ENCODE data around the gene LHX4. TPM values are rescaled to one million over a fixed set of nuclear protein-coding genes. Genes with fewer than 3 reads are reported as not detected.

Gene LHX4
- total and polyA plus RNA-seq, 2 of the 8 experiments (the other 6 are each of a cell fraction or from before 2014, with no cell fraction given), result 0.85 to 4.9 TPM

DNA sequence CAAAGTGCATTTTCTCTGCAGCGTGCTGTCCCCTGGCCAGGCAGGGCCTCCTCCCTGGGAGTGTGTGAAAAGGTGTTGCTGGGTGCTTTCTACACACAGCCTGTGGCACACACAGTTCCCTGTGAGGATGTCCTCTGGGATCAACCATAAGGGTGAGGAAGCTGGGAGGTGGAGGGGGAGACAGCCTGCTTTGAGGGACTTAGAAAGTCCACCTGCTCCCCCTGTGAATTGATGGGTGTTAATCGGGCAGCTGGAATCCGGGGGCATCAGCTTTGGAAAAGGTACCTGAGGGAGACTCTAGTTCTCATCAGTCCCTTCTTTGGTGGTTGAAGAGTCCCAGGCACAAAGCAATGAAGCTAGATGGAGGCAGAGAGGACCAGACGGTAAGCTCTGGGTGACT is 35.8 kb downstream of the LHX4 start:
- Histone ChIP-seq H3K14ac (ENCODE audit: insufficient read length) (no peak overlapping the region), H2BK120ac (replicated peaks; ENCODE audit: low read depth, low read length) (no peak overlapping the region), H3K4me3 (ENCODE audit: extremely low read depth in 1 of 4, insufficient read depth in 2 of 4, low read depth in 3 of 4, low read length in 4 of 4) (no peak overlapping the region), H3K23ac (ENCODE audit: insufficient read length) (no peak overlapping the region), H3K9ac (replicated peaks in 1 of 4; ENCODE audit: extremely low read depth in 1 of 4, low read depth in 3 of 4, low read length in 3 of 4) (no peak overlapping the region), H4K8ac (ENCODE audit: extremely low read depth, insufficient read depth, low read length) (no peak overlapping the region), H3K79me1 (ENCODE audit: low read depth, low read length) (no peaks in the 10 kb centered on the region), H3K4me1 (replicated peaks in 1 of 4; ENCODE audit: control insufficient read depth in 3 of 4, insufficient read depth in 4 of 4, low read length in 3 of 4) (peaks cover 15 to 36% (median 23%) of the 10 kb centered on the region in 4 experiments; a peak in 6 of 7 replicates), H3K27me3 (replicated peaks in 1 of 4; ENCODE audit: control insufficient read depth in 3 of 4, extremely low read depth in 1 of 4, insufficient read depth in 3 of 4, low read length in 3 of 4) (no peaks in the 10 kb centered on the region; a peak in 1 of 7 replicates), H3K4ac (replicated peaks; ENCODE audit: insufficient read length, low read depth, low read length) (no peak overlapping the region), H2BK12ac (ENCODE audit: low read depth, low read length) (peak overlapping the region; percentile 18; the same call in 1 of the 2 replicates), H3K36me3 (ENCODE audit: control insufficient read depth in 2 of 4, insufficient read depth in 4 of 4, low read length in 3 of 4) (no peaks in the 10 kb centered on the region; a peak in 1 of 8 replicates), H3K56ac (replicated peaks; ENCODE audit: insufficient read length, low read depth, low read length) (no peak overlapping the region), H3K18ac (ENCODE audit: extremely low read depth, low read length) (peak overlapping the region; percentile 43), H3K27ac (ENCODE audit: low read depth, low read length) (no peak overlapping the region), H3K4me2 (ENCODE audit: insufficient read depth in 1 of 2, low read depth in 2 of 2, low read length in 2 of 2) (no peak overlapping the region), H2BK20ac (ENCODE audit: low read length) (peak overlapping the region; percentile 44; the same call in 1 of the 2 replicates), H4K5ac (ENCODE audit: insufficient read length, low read depth, low read length) (no peak overlapping the region), H2BK5ac (ENCODE audit: low read depth, low read length) (no peak overlapping the region), H4K20me1 (replicated peaks in 1 of 2; ENCODE audit: control insufficient read depth in 1 of 2, insufficient read depth in 2 of 2, low read length in 2 of 2) (no peaks in the 10 kb centered on the region), H3K23me2 (ENCODE audit: low read depth, low read length) (no peaks in the 10 kb centered on the region), H2AK5ac (ENCODE audit: low read depth, low read length) (peak overlapping the region; percentile 14; the same call in 1 of the 2 replicates), H3K9me3 (ENCODE audit: insufficient read depth in 2 of 2, low read depth in 1 of 2, low read length in 1 of 2) (no peaks in the 10 kb centered on the region), H2BK15ac (ENCODE audit: low read length) (peak overlapping the region; percentile 77; the same call in 1 of the 2 replicates), H4K91ac (replicated peaks; ENCODE audit: insufficient read length, low read length) (no peak overlapping the region), H2AFZ (ENCODE audit: low read length) (no peak overlapping the region), H3K79me2 (ENCODE audit: control insufficient read depth in 1 of 2, insufficient read depth in 2 of 2, low read length in 2 of 2) (no peaks in the 10 kb centered on the region)
- DNase-seq (ENCODE audit: low read depth in 1 of 2, low spot score in 2 of 2) (no peak), FAIRE-seq (no peak)
- WGBS, 2 experiments (ENCODE audit: extremely low coverage in 1 of 2, insufficient coverage in 1 of 2, insufficient read length in 1 of 2, insufficient replicate concordance in 2 of 2, low coverage in 1 of 2, low lambda C conversion rate in 2 of 2, missing lambda C conversion rate in 1 of 2), result 90% methylated on average over 4 of the region's 4 CpGs; no CpG with 5 or more reads in 1 of the 2 experiments
- ChIA-PET CTCF (ENCODE audit: partially characterized antibody) (interaction anchor here (1.1 to 11.1 kb wide), 4 partner anchors 8 to 99 kb away, joined by 3 to 244 read pairs (median 4); no protein-coding TSS in a partner anchor), POLR2A (ENCODE audit: partially characterized antibody) (interaction anchor here (1.5 to 4.7 kb wide), 4 partner anchors 12 to 34 kb away, joined by 3 to 17 read pairs (median 6); no protein-coding TSS in a partner anchor)
- TF ChIP-seq CHD1 (IDR thresholded peaks at IDR 0.05; ENCODE audit: low read depth, low read length), result no peak
- TF ChIP-seq RXRA (IDR thresholded peaks at IDR 0.05; ENCODE audit: insufficient read depth, low read depth, low read length), result no peak
- TF ChIP-seq KDM5A (IDR thresholded peaks at IDR 0.05; ENCODE audit: low read length), result no peak
- no peak for TF ChIP-seq SRF (IDR thresholded peaks at IDR 0.05; ENCODE audit: low read depth, low read length)
- TF ChIP-seq GTF2F1 (IDR thresholded peaks at IDR 0.05; ENCODE audit: borderline replicate concordance, low read depth, low read length), result no peak
- no peak for TF ChIP-seq CREB1 (IDR thresholded peaks at IDR 0.05)
- no peak for TF ChIP-seq RAD21 (IDR thresholded peaks at IDR 0.05 in 1 of 2, conservative IDR thresholded peaks at IDR 0.05 in 1 of 2; ENCODE audit: low read depth in 2 of 2, low read length in 2 of 2)
- no peak for TF ChIP-seq RFX5 (IDR thresholded peaks at IDR 0.05; ENCODE audit: borderline replicate concordance, low read depth, low read length)
- no peak for TF ChIP-seq JUN (IDR thresholded peaks at IDR 0.05; ENCODE audit: low read depth, low read length)
- TF ChIP-seq, protein P1, sequence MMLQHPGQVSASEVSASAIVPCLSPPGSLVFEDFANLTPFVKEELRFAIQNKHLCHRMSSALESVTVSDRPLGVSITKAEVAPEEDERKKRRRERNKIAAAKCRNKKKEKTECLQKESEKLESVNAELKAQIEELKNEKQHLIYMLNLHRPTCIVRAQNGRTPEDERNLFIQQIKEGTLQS (IDR thresholded peaks at IDR 0.05; ENCODE audit: insufficient read depth, low read depth, low read length), result no peak
- no peak for TF ChIP-seq ZNF274 (IDR thresholded peaks at IDR 0.05; ENCODE audit: borderline replicate concordance, extremely low read depth, low read length)
- no peak for TF ChIP-seq USF2 (IDR thresholded peaks at IDR 0.05; ENCODE audit: low read length)

Measured in H1 (cell line).